HL-60/S4 (cell line): ENCODE data around the gene IL31RA.

Experiments
- in situ Hi-C: fragments of 300-500 bp; cut with MboI; formaldehyde crosslinking; loops from 2 replicates; pipeline ENCODE4 v1.14.3; 2022; ENCODE audit warnings: low sequenced_read_pairs

IL31RA gene

DNA sequence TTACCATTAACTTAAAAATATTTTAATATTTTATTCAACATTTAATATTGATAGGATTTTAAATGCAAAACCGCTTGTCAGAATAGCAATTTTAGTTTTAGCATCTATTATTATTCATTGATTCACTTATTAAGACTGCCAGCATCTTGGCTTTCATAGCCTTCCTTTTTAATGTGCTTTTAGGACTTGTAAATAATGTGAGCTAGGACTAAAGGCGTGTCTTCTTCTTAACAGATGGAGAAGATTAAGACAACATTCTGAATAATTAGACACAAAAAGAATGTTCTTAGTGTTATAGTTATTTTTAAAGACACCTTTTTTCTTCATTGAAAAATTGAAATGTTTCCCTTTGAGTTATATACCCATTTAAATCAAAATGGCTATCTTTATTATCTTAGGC, 6.9 kb downstream of the IL31RA start:
- in situ Hi-C loops, result no loop called here

DNA sequence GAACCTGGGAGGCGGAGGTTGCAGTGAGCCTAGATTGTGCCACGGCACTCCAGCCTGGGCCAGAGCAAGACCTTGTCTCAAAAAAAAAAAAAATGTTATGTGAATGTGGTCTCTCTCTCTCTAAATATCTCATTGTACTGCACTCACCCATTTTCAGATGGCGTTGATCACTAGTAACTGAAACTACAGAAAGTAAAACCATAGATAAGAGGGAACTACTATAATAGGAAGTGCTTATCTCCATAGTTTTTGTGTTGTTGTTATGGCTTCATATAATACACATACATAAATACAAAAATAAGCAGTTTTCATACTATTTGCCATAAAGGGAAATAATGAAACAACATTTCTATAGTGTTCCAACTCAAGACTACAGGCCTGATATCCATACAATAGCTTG, 9.1 kb downstream of the IL31RA start:
- in situ Hi-C loops, result no loop called here

DNA sequence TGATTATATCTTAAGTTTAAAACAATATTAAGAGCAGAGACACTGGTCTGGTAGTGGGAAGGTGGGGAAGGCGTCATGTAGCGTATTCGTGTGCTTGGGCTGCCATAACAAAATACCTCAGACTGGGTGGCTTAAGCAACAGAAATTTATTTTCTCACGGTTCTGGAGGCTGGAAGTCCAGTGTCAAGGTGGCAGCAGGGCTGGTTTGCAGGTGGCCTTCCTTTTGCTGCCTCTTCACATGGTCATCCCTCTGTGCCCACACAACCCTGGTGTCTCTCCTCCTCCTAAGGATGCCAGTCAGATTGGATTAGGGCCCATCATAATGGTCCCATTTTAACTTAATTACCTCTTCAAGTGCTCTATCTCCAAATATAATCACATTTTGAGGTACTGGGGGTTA, 9.6 kb downstream of the IL31RA start:
- in situ Hi-C loops, result no loop called here

DNA sequence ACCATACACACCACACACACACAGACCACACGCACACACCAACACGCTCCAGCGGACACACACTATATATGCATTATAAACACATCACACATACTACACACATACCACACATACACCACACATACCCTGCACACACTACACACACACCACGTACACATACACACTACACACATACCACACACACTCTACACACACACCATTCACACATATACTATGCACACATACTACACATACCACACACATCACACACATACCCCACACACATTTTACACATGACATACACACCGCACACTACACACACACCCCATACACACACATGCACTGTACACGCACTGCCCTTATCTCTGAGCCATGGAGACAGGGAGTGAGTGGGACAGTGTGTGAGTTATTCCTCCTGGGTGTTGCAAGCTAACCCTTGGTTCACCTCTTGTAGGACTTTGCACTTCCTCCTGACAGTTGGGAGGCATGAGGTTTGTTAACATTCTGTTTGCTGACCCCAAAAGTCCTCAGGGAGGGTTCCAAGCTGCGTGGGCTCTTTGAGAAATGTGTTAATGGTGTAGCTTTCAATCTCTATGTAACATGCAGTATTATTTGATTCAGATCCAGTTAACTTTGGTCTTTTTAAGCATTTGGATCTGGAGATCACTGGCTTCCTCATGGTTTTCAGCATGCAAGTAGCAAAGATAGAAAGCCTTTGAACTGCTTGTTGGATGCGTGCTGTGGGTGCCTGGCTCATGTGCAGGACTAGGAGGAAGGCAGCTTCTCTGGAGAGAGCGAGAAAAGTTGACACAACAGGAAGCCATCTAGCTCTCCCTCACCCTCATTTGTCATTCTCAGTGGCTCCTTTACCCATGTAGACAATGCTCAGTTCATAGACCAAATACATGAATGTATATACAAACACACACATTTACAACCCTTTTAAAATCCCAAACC, 13.7 kb downstream of the IL31RA start:
- in situ Hi-C loops, result no loop called here

DNA sequence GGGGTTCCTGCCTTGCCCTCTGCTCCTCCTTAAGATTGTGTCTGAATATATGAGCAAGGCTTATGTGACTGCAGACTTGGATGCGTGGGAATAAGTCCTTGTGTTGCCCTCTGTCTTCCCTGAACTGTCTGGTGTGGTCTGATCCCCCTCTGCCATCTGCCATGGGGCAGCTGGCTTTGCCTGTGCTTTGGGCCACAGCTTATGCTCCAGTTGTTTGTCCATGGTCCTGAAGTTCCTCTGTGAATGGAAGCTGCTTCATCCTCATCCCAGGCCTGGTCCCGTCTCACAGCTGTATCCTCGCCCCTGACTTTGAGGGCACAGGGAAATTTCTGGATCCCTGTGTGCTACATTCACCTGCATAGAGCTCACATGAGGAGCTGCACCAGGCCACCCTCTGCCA, 14.7 kb downstream of the IL31RA start:
- in situ Hi-C loops, result no loop called here

DNA sequence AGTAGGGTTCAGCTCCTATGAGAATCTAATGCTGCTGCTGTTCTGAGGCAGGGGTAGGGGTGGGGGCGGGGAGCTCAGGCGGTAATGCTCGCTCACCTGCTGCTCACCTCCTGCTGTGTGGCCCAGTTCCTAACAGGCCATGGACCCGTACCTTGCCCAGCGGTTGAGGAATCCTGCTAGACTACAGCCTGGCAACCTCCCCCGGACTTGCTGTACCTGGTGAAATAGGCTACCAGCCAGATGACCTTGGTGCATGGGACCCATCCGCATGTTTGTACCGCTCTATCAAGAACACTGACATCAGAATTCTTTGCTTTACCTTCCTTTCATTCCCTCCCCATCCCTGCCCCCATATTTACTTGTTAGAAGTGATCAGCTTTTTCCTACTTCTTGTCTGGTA, 15.3 kb downstream of the IL31RA start:
- in situ Hi-C loops, result no loop called here

DNA sequence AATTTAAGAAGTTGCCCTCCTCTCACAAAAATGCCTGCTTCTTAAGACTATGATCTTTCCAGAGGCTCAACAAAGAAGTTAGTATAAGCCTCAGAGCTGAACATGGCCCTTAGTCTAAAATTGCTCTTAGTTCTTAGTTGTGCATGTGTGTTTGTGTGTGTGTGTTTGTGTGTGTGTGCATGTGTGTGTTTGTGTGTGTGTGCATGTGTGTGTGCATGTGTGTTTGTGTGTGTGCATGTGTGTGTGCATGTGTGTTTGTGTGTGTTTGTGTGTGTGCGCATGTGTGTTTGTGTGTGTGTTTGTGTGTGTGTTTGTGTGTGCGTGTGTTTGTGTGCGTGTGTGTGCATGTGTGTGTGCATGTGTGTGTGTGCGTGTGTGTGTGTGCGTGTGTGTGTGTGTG, 15.8 kb downstream of the IL31RA start:
- in situ Hi-C loops, result no loop called here

DNA sequence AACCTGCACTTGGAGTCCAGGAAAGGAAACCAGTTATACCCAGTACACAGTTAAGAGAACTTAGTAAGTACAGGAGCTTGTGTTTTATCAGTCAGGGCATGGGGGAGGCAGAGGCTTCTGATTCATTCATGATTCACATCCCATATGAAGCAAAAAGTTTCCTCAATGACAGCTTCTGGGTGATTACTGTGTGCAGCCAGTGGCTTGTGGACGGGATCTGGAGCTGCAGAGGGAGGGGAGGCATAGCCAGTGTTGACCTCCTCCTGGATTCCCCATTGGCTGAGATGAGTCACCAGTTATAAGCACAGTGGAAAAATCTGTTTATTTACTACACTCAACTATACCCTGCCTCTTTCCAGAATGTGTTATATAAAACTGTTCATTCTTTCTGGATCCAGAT, 17.7 kb downstream of the IL31RA start:
- in situ Hi-C loops, result no loop called here

DNA sequence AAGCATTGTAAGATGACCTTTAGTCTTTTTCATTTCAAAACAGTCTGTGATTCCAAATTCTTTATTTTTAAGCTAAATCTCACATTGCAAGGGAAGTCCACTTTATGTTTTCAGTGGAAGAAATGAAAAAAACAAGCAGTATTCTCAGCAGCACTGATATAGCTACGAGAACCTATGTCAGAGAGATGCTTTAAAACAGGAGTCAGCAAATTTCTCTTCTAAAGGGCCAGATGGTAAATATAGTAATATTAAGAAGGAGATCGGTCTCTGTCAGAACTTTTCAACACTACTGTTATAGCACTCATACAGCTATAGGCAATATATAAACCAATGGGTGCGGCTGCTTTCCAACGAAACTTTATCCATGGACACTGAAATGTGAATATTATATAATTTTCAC, 18.7 kb downstream of the IL31RA start:
- in situ Hi-C loops, result no loop called here

DNA sequence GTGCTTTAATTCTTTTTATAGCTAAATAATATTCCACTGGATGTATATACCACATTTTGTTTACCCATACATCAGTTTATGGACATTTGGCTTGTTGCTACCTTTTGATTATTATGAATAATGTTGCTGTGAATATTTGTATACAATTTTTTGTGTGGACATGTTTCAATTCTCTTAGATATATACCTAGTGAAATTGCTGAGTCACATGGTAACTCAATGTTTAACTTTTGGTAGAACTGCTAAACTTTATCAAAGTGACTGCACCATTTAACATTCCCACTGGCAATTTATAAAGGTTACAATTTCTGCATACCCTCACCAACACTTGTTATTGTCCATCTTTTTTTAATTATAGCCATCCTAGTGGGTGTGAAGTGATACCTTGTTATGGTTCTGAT, 22.1 kb downstream of the IL31RA start:
- in situ Hi-C loops, result no loop called here

DNA sequence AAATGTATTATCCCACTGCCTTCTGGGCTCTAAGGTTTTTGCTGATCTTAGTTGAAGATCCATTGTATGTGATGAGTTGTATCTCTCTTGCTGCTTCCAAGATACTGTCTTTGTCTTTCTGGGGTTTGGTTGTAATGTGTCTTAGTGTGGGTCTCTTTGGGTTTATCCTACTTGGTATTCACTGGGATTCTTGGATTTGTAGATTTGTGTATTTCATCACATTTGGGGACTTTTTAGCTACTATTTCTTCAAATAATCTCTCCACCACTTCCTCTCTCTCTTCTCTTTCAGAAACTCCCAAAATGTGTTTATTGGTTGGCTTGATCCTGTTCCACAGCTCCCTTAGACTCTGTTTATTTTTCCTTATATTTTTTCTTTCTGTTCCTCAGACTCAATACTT, 26.5 kb downstream of the IL31RA start:
- in situ Hi-C loops, result no loop called here

DNA sequence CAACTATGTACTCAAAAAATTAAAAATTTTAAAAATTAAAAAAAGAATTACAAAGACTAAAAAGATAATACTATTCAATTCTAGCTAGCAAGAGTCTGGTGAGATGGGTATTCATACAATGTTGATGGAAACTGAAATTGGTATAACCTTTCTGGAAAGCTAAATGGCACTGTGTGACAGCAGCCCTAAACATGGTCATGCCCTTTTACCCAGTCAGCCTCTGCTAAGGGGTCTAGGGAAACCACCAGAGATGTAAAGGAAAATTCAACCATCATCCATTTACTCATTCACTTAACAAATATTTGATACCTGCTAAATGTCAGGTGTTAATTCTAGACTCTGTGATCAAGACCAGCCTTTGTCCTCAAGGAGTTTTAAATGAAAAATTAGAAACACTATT, 29.3 kb downstream of the IL31RA start:
- in situ Hi-C loops, result no loop called here

DNA sequence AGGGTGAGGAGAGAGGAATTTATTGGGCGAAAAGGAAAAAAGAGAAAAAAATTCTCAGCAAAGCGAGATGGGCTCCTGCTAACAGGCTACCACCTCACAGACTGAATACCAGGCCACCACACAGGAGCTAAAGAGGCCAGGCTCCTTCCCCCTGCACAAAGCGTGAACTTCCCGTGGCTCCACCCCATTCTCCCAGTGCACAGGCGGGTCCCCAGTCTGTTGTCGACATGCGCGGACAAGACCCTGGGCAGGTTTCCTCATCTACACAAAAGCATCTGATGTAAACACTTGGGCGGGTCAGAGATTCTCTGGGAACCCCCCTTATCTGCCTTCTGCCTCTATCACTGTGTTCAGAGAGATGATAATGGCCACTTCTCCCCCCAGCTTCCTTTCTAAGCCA, 34.2 kb downstream of the IL31RA start:
- in situ Hi-C loops, result no loop called here

DNA sequence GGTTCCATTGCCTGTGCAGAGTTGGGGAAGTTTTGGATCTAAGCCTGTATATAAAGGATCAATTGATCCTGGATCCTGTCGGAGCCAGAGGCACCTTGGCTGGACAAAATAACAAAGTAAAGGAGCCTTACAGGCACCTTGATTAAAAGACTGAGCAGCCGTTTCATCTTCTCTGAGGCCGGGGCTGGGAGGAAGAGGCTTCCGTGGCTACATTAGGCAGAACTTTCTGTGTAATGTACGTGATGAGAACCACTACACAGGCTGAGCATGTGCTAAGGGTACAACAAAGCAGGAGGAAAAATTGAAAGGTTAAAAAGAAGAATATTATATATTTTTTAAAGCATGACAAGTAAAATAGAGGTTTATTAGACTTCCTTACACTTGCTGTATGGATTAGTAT, 37.0 kb downstream of the IL31RA start:
- in situ Hi-C loops, result no loop called here

DNA sequence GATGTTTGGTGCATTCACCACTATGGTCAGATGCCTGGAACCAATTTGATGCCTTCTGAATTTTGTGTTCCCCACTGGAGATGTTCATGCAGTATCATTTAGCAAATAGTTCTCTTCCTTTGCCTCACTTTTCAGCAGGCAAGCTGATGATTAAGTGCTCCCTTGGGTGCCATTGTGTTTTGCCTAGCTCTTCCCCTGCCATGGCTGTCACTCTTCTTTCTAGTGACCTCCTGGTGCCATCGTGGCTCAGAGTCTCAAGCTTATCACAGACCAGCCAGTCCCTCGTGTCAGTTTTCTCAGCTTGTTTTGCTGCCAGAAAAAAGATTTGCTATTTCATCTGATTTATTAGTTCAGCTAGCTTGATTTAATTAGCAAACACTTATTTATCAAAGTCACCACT, 41.3 kb downstream of the IL31RA start:
- in situ Hi-C loops, result no loop called here

DNA sequence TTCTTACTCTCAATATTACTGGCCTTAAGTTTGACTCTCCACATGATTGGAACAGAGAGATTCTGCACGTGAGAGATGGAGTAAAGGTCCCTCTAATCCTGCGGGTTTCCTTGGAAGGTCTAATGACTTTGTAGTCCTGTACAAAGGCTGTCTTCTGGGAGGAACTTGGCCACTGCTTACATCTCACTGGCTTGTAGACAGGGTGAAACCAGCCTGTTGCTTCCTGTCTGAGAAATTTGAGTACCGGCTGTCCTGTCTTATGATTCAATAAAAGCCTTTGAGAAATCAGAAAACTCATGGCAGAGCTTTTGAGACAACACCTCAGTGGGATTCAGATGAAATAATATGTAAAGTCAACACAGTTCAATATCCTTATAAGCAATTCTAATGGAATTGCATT, 43.0 kb downstream of the IL31RA start:
- in situ Hi-C loops, result no loop called here

DNA sequence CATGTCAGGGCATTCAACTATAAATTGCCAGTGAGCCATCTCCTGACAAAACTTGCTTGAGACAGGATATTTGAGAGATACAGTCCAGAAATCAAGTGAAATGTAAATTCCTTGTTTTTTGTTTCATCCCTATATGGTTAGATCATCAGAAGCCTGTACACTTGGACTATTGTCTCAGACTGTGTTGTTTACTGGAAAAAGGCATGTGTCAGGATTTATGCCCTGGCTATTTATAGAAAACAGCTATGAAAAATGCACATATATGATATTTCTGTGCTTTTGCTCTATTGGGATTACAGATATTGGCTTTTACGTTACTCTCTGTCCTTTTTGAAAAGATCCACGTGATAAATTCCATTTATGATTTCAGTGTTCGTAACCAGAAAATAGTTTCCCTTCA, 44.2 kb downstream of the IL31RA start:
- in situ Hi-C loops, result no loop called here

DNA sequence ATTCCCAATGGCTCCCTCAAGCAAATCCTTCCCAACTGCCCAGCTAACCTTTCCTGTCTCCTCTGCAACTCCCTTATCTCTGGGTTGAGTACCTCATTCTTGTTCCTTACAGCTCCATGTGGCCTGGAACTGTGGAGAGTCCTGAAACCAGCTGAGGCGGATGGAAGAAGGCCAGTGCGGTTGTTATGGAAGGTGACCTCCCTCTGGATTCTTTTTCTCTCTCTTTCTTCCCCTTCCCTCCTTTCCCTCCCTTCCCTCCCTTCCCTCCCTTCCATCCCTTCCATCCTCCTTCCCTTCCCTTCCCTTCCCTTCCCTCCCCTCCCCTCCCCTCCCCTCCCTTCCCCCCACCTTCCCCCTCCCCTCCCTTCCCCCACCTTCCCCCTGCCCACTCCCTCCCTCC, 45.1 kb downstream of the IL31RA start:
- in situ Hi-C loops, result no loop called here

DNA sequence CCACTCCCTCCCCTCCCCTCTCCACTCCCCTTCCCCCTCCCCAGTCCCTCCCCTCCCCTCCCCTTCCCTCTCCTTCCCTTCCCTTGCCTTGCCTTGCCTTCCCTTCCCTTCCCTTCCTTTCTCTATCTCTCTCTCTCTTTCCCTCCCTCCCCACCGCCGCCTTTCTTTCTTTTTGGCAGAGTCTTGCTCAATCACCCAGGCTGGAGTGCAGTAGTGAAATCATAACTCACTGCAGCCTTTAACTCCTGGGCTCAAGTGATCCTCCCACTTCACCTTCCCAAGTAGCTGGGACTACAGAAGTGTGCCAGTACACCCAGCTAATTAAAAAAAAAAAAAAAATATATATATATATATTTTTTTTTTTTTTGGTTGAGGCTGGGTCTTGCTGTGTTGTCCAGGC, 45.5 kb downstream of the IL31RA start:
- in situ Hi-C loops, result no loop called here

DNA sequence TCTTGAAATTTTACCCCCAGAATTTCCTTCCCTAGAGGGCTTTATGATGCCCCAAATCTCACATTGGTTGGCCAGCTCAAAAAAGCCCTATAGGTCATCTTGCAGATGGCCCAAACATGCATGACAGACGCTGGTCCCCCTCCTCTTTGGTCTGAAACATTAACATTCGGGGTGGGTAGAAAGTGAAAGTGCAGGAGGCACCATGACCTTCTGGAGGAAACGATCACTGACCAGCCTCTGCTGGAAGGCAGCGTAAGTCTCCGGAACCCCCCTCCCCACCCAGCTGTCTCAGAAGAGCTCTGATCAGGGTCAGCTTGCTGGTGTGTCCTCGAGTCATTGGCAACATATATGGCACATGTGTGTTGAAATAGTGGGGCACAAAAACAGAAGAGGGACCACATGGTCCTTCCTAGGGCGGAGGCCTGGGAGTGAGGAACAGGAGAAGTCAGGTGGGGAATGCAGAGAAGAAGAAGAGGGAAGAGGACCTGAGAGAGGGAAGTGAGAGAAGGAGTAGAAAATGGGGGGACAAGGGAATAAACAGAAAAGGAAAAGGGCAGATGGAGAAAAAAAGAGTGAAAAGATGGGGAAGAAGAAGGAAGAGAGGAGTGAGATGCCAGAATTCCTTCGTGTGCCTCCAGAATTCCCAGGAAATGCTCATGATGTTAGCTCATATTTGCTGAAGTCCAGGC, 46.2 kb downstream of the IL31RA start:
- in situ Hi-C loops, result no loop called here

DNA sequence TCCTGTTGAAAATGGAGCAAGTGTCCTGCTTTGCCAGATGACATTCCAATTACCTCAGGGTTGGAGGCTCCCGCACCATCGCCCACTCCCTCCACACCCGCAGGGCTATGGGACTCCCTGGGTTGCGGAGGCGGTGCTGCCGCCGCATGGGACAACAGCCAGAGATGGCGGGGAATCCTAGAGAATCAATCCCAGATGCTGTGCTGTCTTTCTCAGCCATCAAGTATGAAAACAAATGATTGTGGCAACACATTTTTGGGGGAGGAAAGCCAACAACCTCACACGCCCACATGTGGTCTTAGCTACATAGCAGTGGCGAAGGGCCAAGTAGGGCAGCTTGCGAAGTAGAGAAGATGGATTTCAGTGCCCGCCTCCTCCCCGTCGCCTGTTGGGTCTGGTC, 46.7 kb downstream of the IL31RA start:
- in situ Hi-C loops, result no loop called here

DNA sequence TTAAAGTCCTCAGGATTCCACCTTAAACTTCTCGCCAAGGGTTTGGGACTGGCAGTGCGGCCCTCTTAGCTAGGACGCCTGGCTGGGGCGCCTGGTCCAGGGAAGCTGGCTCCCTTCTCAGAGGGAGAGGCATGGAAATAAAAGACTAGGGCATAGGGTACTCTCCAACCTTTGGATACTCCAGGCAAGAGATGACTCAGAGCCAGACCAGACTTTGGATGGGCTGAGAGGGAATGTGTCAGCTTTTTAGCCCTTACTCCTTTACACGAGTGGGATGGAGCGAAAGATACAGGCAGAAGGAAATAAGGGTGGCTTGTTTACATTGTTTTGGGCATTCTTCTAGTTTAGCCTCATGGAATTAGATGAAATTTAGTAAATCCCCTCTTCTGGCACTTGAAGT, 48.2 kb downstream of the IL31RA start:
- in situ Hi-C loops, result no loop called here
